GM19240 (cell line): ENCODE data around the gene TAS1R3.

Source experiments
- DNase-seq: peaks from one replicate; pipeline ENCODE4 v3.0.0; 2011; ENCODE audit warnings: low spot score; ENCODE audit not compliant: insufficient read length

TAS1R3 gene

GRCh38 chr1:1370771-1371300, 39.8 kb downstream of the TAS1R3 start:
- DNase-seq: no peak

- no peak for DNase-seq
Measured at GRCh38 chr1:1371364-1371745, 40.3 kb downstream of the TAS1R3 start.

GRCh38 chr1:1371746-1372711, 40.9 kb downstream of the TAS1R3 start:
- DNase-seq: peak; percentile 69

GRCh38 chr1:1373051-1373814, 42.2 kb downstream of the TAS1R3 start:
- DNase-seq: no peak

- no peak for DNase-seq
Measured at GRCh38 chr1:1373815-1374588, 42.9 kb downstream of the TAS1R3 start.

GRCh38 chr1:1374589-1374928, 43.5 kb downstream of the TAS1R3 start:
- no peak for DNase-seq

- peak; percentile 99 for DNase-seq
Measured at GRCh38 chr1:1374929-1375662, 44.0 kb downstream of the TAS1R3 start, which contains the start of gene AURKAIP1. Gene AURKAIP1, minus strand, starts transcription at chr1:1375207. Its CDS starts 451 bp downstream, at chr1:1374756.

- no peak for DNase-seq
Measured at GRCh38 chr1:1376551-1377226, 45.6 kb downstream of the TAS1R3 start.

- no peak for DNase-seq
Measured at GRCh38 chr1:1377540-1378205, 46.6 kb downstream of the TAS1R3 start.

- DNase-seq: no peak
Measured at GRCh38 chr1:1380860-1381259, 49.8 kb downstream of the TAS1R3 start.

- no peak for DNase-seq
Measured at GRCh38 chr1:1381294-1381693, 50.2 kb downstream of the TAS1R3 start.
